ENCODE measurements around the gene ENPP6. TPM values are rescaled to one million over a fixed set of nuclear protein-coding genes. Genes with fewer than 3 reads are reported as not detected.

Gene ENPP6
- total RNA-seq, 1 donor, result not detected

DNA sequence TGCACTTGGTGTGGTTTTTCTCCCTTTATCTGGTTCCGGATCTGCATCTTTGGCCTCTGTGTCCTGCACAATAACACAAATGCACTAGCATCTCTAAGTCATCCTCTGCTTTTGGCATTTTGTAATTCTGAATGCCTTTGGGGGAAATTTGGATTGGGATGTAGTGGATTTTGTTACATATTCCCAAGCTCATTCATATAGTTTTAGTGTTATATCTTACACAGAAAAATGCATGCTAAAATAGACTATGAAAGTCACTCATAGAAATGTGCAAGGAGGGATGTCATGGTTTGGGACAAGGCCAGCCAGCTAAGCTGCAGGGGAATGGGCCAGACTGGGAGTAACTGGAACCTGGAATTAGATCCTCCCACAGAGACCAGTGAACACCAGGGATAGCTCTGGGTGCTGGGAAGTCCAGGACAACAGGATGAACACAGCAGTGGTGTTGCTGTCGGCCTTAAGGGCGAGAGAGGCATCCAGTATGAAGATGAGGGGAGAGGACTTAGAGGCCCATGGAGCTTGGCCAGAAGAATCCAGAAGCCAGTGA is 20.1 kb downstream of the ENPP6 start:
- Histone ChIP-seq H4K20me1 (ENCODE audit: insufficient read depth, low read length) (no peaks in the 10 kb centered on the region), H3K4me1 (ENCODE audit: insufficient read depth, low read length) (no peaks in the 10 kb centered on the region), H3K4me3 (ENCODE audit: insufficient read depth, low read length) (no peak overlapping the region), H3K27me3 (ENCODE audit: insufficient read depth, low read length) (no peaks in the 10 kb centered on the region), H3K27ac (ENCODE audit: low read depth, low read length) (no peak overlapping the region), H2AFZ (ENCODE audit: low read length) (no peak overlapping the region), H3K9me3 (ENCODE audit: low read depth, low read length) (no peaks in the 10 kb centered on the region), H3K4me2 (ENCODE audit: insufficient read depth, low read length) (no peak overlapping the region), H3K36me3 (ENCODE audit: insufficient read depth, low read length) (no peaks in the 10 kb centered on the region), H3K79me2 (ENCODE audit: insufficient read depth, low read length) (no peaks in the 10 kb centered on the region)
- TF ChIP-seq CTCF (IDR thresholded peaks at IDR 0.05; ENCODE audit: extremely low read depth, low read depth, low read length), result no peak
- DNase-seq (ENCODE audit: insufficient read length, low spot score, missing footprints), result no peak

DNA sequence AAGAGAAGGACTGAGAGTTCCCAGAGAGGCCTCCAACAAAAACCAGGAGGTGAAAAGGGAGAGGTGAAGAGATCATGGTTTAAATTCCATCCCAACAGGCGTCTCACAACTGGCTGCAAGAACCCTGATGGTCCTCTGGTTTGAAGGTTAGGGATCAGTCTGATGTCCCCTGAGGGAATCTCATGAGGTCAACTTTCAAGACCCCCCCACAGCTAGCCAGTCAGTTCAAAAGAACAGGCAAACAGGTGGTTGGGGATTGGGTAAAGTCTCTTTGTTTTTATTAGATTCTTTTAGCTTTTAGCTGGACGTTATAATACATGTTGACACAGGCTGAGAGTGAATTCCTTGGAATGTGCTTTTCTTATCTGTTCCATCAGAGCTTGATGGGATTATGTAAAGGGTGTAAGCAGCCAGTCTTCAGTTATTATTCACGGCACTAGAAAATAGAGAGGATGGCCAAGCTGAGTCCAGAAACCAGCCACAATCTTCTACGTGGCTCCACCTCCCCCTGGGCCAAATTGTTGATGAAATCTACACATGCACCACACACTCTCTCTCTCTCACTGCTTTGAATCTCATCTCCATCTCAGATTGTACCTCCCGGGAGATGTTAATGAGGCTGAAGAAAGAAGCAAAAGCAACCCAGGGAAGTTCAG is 20.8 kb downstream of the ENPP6 start:
- no peaks in the 10 kb centered on the region for H3K4me1 ChIP-seq (ENCODE audit: insufficient read depth, low read length)

GRCh38 chr4:184193556-184194525 is 23.8 kb downstream of the ENPP6 start:
- Histone ChIP-seq H3K9me3 (ENCODE audit: low read depth, low read length) (no peaks in the 10 kb centered on the region), H3K4me2 (ENCODE audit: insufficient read depth, low read length) (no peak overlapping the region), H3K4me1 (ENCODE audit: insufficient read depth, low read length) (no peaks in the 10 kb centered on the region), H2AFZ (ENCODE audit: low read length) (no peak overlapping the region), H3K36me3 (ENCODE audit: insufficient read depth, low read length) (no peaks in the 10 kb centered on the region), H3K27me3 (ENCODE audit: insufficient read depth, low read length) (no peaks in the 10 kb centered on the region), H3K4me3 (ENCODE audit: insufficient read depth, low read length) (no peak overlapping the region), H4K20me1 (ENCODE audit: insufficient read depth, low read length) (no peaks in the 10 kb centered on the region), H3K79me2 (ENCODE audit: insufficient read depth, low read length) (no peaks in the 10 kb centered on the region), H3K27ac (ENCODE audit: low read depth, low read length) (no peak overlapping the region)
- no peak for DNase-seq (ENCODE audit: insufficient read length, low spot score, missing footprints)
- TF ChIP-seq CTCF (IDR thresholded peaks at IDR 0.05; ENCODE audit: extremely low read depth, low read depth, low read length), result no peak

More for the DNA sequence above, 20.8 kb downstream of the ENPP6 start:
- Histone ChIP-seq H3K27me3 (ENCODE audit: insufficient read depth, low read length) (no peaks in the 10 kb centered on the region), H4K20me1 (ENCODE audit: insufficient read depth, low read length) (no peaks in the 10 kb centered on the region), H2AFZ (ENCODE audit: low read length) (no peak overlapping the region), H3K79me2 (ENCODE audit: insufficient read depth, low read length) (no peaks in the 10 kb centered on the region), H3K4me3 (ENCODE audit: insufficient read depth, low read length) (no peak overlapping the region), H3K27ac (ENCODE audit: low read depth, low read length) (no peak overlapping the region), H3K36me3 (ENCODE audit: insufficient read depth, low read length) (no peaks in the 10 kb centered on the region), H3K9me3 (ENCODE audit: low read depth, low read length) (no peaks in the 10 kb centered on the region), H3K4me2 (ENCODE audit: insufficient read depth, low read length) (no peak overlapping the region)
- DNase-seq (ENCODE audit: insufficient read length, low spot score, missing footprints), result no peak
- TF ChIP-seq CTCF (IDR thresholded peaks at IDR 0.05; ENCODE audit: extremely low read depth, low read depth, low read length), result no peak

- TF ChIP-seq CTCF (IDR thresholded peaks at IDR 0.05; ENCODE audit: extremely low read depth, low read depth, low read length), result no peak
- Histone ChIP-seq H2AFZ (ENCODE audit: low read length) (no peak overlapping the region), H3K9me3 (ENCODE audit: low read depth, low read length) (no peaks in the 10 kb centered on the region), H3K27ac (ENCODE audit: low read depth, low read length) (no peak overlapping the region), H3K4me1 (ENCODE audit: insufficient read depth, low read length) (no peaks in the 10 kb centered on the region), H3K4me2 (ENCODE audit: insufficient read depth, low read length) (no peak overlapping the region), H3K79me2 (ENCODE audit: insufficient read depth, low read length) (no peaks in the 10 kb centered on the region), H4K20me1 (ENCODE audit: insufficient read depth, low read length) (no peaks in the 10 kb centered on the region), H3K4me3 (ENCODE audit: insufficient read depth, low read length) (no peak overlapping the region), H3K36me3 (ENCODE audit: insufficient read depth, low read length) (no peaks in the 10 kb centered on the region), H3K27me3 (ENCODE audit: insufficient read depth, low read length) (no peaks in the 10 kb centered on the region)
- DNase-seq (ENCODE audit: insufficient read length, low spot score, missing footprints), result no peak
These were observed 24.7 kb downstream of the ENPP6 start for GRCh38 chr4:184192933-184193332.

Measured in osteoblast (primary cell).